OCI-LY1 (cell line): ENCODE data around the gene TMEM109.

Experiments used
- CTCF ChIP-seq: fragments of 200-600 bp; sonication (generic), shearing (Covaris generic); IDR thresholded peaks from 2 replicates; pipeline ENCODE4 v1.5.1; 2017; ENCODE audit warnings: mild to moderate bottlenecking, antibody characterized with exemption, low read length, moderate library complexity, mixed read lengths
- EZH2 ChIP-seq: fragments of 200-600 bp; sonication (generic), shearing (Covaris generic); IDR thresholded peaks from 2 replicates; pipeline ENCODE4 v1.8.0; 2017; ENCODE audit warnings: borderline replicate concordance, mixed run types, mild to moderate bottlenecking, antibody characterized with exemption, low read length, moderate library complexity, mixed read lengths

GRCh38 chr11:60889869-60890311 lies 24.1 kb upstream of the TMEM109 start:
- no peak for TF ChIP-seq CTCF
- no peak for TF ChIP-seq EZH2
